DOHH2 (cell line): ENCODE data around the gene PDXK.

Experiments
- EZH2phosphoT487 ChIP-seq: fragments of 200-600 bp; sonication (generic); IDR thresholded peaks from 2 replicates; pipeline ENCODE4 v1.6.1; 2017; ENCODE audit warnings: borderline replicate concordance, mild to moderate bottlenecking, antibody characterized with exemption, low read length, moderate library complexity, mixed read lengths
- TF ChIP-seq, protein P1 (sequence below): fragments of 200-600 bp; sonication (generic); IDR thresholded peaks from one replicate; pipeline ENCODE4 v1.5.1; 2014; ENCODE audit warnings: antibody characterized with exemption, mild to moderate bottlenecking, low read depth, low read length; ENCODE audit not compliant: poor library complexity, severe bottlenecking

GRCh38 chr21:43770066-43770655 lies 51.2 kb downstream of the PDXK start:
- TF ChIP-seq, protein P1, sequence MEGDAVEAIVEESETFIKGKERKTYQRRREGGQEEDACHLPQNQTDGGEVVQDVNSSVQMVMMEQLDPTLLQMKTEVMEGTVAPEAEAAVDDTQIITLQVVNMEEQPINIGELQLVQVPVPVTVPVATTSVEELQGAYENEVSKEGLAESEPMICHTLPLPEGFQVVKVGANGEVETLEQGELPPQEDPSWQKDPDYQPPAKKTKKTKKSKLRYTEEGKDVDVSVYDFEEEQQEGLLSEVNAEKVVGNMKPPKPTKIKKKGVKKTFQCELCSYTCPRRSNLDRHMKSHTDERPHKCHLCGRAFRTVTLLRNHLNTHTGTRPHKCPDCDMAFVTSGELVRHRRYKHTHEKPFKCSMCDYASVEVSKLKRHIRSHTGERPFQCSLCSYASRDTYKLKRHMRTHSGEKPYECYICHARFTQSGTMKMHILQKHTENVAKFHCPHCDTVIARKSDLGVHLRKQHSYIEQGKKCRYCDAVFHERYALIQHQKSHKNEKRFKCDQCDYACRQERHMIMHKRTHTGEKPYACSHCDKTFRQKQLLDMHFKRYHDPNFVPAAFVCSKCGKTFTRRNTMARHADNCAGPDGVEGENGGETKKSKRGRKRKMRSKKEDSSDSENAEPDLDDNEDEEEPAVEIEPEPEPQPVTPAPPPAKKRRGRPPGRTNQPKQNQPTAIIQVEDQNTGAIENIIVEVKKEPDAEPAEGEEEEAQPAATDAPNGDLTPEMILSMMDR: no peak
- TF ChIP-seq EZH2phosphoT487: no peak
